ENCODE measurements around the gene UBE2E3.
A peak's percentile ranks its signal among the peaks of the same experiment; 100 is the strongest.

Gene UBE2E3

DNA sequence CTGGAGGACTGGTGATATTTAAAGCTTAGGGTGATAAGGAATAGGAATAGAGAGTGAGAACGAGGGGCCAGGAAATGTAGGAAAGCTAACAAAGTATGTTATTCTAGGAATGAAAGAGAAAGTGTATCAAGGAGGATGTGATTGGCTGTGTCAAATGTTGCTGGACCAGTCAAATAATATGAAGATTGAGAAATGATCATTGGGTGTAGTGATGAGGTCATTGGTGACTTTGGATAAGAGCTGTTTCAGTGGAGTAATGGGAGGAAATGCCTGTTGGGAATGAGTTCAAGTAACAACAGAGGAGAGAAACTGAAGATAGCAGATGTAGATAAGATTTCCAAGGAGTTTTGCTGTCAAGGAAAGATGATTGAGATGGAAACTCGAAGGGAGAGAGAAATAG, 74.4 kb downstream of the UBE2E3 start:
- Histone ChIP-seq H3K27ac (ENCODE audit: insufficient read depth in 1 of 2, low read depth in 1 of 2, low read length in 2 of 2, poor library complexity in 1 of 2, severe bottlenecking in 2 of 2) (no peak overlapping the region), H3K27me3 (replicated peaks in 2 of 5; ENCODE audit: control insufficient read depth in 4 of 5, insufficient read depth in 5 of 5, low read length in 4 of 5) (no peaks in the 10 kb centered on the region), H3K9me3 (ENCODE audit: control extremely low read depth in 1 of 5, control insufficient read depth in 4 of 5, insufficient read depth in 2 of 5, low read depth in 1 of 5, low read length in 4 of 5) (no peaks in the 10 kb centered on the region), H3K36me3 (ENCODE audit: control insufficient read depth in 4 of 4, insufficient read depth in 4 of 4, low read length in 3 of 4) (no peaks in the 10 kb centered on the region), H3K4me1 (ENCODE audit: control extremely low read depth in 1 of 4, control insufficient read depth in 4 of 4, insufficient read depth in 4 of 4, low read length in 3 of 4) (peaks cover 0 to 6% (median 2%) of the 10 kb centered on the region in 4 experiments), H3K4me3 (ENCODE audit: control insufficient read depth in 1 of 7, extremely low read depth in 1 of 7, insufficient read depth in 4 of 7, low read depth in 2 of 7, low read length in 6 of 7) (no peak overlapping the region)
- POLR2A ChIA-PET: no interaction called here
- 93% methylated on average over 2 of the region's 2 CpGs for WGBS (ENCODE audit: insufficient coverage)
- DNase-seq: no peak
- CTCF ChIA-PET: no interaction called here

DNA sequence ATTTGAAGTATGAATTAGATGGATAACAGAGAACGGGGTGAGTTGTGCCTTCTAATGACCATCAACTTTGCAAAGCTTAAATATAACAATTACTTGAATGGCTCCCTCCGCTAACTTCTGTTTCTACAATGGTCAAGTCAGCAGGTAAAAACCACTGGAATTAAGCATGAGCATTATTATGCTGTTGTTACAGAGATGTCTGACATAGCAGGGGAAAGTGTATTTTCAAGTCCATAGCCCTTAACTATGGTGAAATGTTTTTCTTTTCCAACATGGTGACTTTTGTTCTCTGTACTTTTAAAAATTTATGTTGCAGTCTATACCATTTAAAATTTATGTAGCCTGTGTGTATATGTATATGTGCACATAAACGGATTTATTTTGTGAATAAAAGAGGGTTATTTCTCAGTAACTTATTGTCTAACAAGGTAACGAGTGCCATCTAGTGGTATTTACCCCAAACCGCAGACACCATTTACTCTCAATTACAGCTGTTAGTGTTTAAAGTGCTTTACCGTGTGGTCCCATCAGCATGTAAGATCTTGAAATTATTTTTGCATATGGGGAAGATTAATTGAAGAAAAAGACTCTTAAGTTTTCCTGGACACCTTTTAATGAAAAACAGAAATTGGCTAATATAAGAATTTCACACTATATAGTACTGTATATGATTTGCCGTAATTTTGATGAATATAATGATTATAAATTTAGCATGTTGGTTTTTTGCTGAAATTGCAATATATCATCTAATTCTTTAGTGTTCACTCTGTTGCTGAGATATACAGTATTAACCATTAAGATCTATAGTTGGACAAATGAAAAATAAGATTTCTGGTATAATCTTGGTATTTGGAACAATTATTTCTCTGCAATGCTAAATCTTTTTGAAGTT, 78.2 kb downstream of the UBE2E3 start:
- H3K36me3 ChIP-seq (ENCODE audit: control insufficient read depth in 4 of 4, insufficient read depth in 4 of 4, low read length in 3 of 4): peaks cover 0 to 6% (median 3%) of the 10 kb centered on the region in 4 experiments
- no peaks in the 10 kb centered on the region for H3K4me1 ChIP-seq (ENCODE audit: control extremely low read depth in 1 of 4, control insufficient read depth in 4 of 4, insufficient read depth in 4 of 4, low read length in 3 of 4)
- H3K9me3 ChIP-seq (ENCODE audit: control extremely low read depth in 1 of 5, control insufficient read depth in 4 of 5, insufficient read depth in 2 of 5, low read depth in 1 of 5, low read length in 4 of 5): no peaks in the 10 kb centered on the region
- no CpG with 5 or more reads among the region's 7 CpGs for WGBS (ENCODE audit: insufficient coverage)
- POLR2A ChIA-PET: no interaction called here
- no peak overlapping the region for H3K27ac ChIP-seq (ENCODE audit: insufficient read depth in 1 of 2, low read depth in 1 of 2, low read length in 2 of 2, poor library complexity in 1 of 2, severe bottlenecking in 2 of 2)
- peak; percentile 50 to 76 (median 73) for DNase-seq
- CTCF ChIA-PET: interaction anchor here (0.7 to 3.7 kb wide), 17 partner anchors 8 to 934 kb away, joined by 3 to 39 read pairs (median 4); no protein-coding TSS in a partner anchor
- H3K4me3 ChIP-seq (ENCODE audit: control insufficient read depth in 1 of 7, extremely low read depth in 1 of 7, insufficient read depth in 4 of 7, low read depth in 2 of 7, low read length in 6 of 7): no peak overlapping the region
- no peaks in the 10 kb centered on the region for H3K27me3 ChIP-seq (replicated peaks in 2 of 5; ENCODE audit: control insufficient read depth in 4 of 5, insufficient read depth in 5 of 5, low read length in 4 of 5)

DNA sequence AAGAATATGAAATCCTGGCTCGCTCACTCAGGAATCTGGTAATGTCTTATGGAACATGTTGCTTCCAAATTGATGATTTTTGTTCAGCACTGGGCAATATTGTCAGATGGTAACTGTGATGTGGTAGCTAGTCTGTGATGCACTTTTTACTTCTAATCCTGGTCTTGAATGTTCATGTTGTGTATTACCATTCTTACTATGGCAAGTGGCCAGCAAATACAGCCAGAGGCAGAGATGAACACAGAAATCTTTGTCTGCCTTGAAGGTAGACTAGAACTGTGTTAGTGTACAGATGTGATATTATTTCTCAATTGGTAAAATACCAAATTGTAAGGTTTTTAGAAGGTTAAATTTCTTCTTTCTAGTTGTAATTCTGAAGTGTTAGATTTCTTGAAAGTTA, 83.3 kb downstream of the UBE2E3 start:
- DNase-seq: no peak
- CTCF ChIA-PET: no interaction called here
- H3K9me3 ChIP-seq (ENCODE audit: control extremely low read depth in 1 of 5, control insufficient read depth in 4 of 5, insufficient read depth in 2 of 5, low read depth in 1 of 5, low read length in 4 of 5): no peaks in the 10 kb centered on the region
- H3K4me3 ChIP-seq (ENCODE audit: control insufficient read depth in 1 of 7, extremely low read depth in 1 of 7, insufficient read depth in 4 of 7, low read depth in 2 of 7, low read length in 6 of 7): no peak overlapping the region
- H3K27ac ChIP-seq (ENCODE audit: insufficient read depth in 1 of 2, low read depth in 1 of 2, low read length in 2 of 2, poor library complexity in 1 of 2, severe bottlenecking in 2 of 2): no peak overlapping the region
- WGBS (ENCODE audit: insufficient coverage): 100% methylated on average over 1 of the region's 1 CpG
- H3K36me3 ChIP-seq (ENCODE audit: control insufficient read depth in 4 of 4, insufficient read depth in 4 of 4, low read length in 3 of 4): peaks cover 0 to 6% (median 4%) of the 10 kb centered on the region in 4 experiments
- POLR2A ChIA-PET: no interaction called here
- H3K27me3 ChIP-seq (replicated peaks in 2 of 5; ENCODE audit: control insufficient read depth in 4 of 5, insufficient read depth in 5 of 5, low read length in 4 of 5): no peaks in the 10 kb centered on the region
- peaks cover 0 to 2% (median 0%) of the 10 kb centered on the region in 4 experiments for H3K4me1 ChIP-seq (ENCODE audit: control extremely low read depth in 1 of 4, control insufficient read depth in 4 of 4, insufficient read depth in 4 of 4, low read length in 3 of 4)

DNA sequence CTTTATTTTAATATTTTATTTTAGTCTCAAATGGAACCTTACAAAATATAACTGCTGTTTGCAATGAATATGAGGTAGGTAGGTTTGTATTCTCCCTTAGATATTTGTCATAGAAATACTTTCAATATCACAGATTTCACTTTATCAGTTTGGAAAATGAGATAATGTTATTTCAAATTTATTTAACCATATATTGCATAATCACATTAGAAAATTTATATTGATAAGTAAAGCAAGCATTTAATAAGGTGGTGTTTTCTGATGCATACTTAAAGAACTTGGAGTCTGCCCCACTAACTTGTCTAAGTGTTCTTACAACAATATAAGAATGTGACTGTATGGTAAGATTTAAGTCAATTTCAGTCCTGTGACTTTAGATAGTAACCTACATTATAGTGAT, 85.1 kb downstream of the UBE2E3 start:
- peaks cover 0 to 6% (median 4%) of the 10 kb centered on the region in 4 experiments for H3K36me3 ChIP-seq (ENCODE audit: control insufficient read depth in 4 of 4, insufficient read depth in 4 of 4, low read length in 3 of 4)
- no peaks in the 10 kb centered on the region for H3K9me3 ChIP-seq (ENCODE audit: control extremely low read depth in 1 of 5, control insufficient read depth in 4 of 5, insufficient read depth in 2 of 5, low read depth in 1 of 5, low read length in 4 of 5)
- H3K4me1 ChIP-seq (ENCODE audit: control extremely low read depth in 1 of 4, control insufficient read depth in 4 of 4, insufficient read depth in 4 of 4, low read length in 3 of 4): peaks cover 0 to 11% (median 5%) of the 10 kb centered on the region in 4 experiments
- H3K4me3 ChIP-seq (ENCODE audit: control insufficient read depth in 1 of 7, extremely low read depth in 1 of 7, insufficient read depth in 4 of 7, low read depth in 2 of 7, low read length in 6 of 7): no peak overlapping the region
- no peak overlapping the region for H3K27ac ChIP-seq (ENCODE audit: insufficient read depth in 1 of 2, low read depth in 1 of 2, low read length in 2 of 2, poor library complexity in 1 of 2, severe bottlenecking in 2 of 2)
- no peaks in the 10 kb centered on the region for H3K27me3 ChIP-seq (replicated peaks in 2 of 5; ENCODE audit: control insufficient read depth in 4 of 5, insufficient read depth in 5 of 5, low read length in 4 of 5)
- DNase-seq: no peak
- CTCF ChIA-PET: no interaction called here
- POLR2A ChIA-PET: no interaction called here

DNA sequence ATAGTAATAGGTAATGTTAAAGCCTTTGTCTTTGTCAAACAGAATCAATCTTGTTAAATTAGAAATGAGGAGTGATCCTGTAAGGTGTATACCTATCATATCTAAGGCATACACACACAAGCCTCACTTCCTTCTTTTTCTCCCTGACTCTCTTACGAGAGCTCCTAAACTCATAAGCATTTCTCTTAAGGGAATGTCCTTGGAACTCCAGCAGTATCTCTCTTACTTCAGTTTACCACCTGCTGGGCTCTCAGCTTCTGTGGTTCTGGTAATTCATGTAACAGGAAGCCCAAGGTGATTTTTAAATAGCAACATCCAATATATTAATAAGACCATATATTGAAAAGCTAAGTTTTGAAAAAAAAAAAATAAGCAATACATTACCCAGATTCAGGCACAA, 85.9 kb downstream of the UBE2E3 start:
- H3K27ac ChIP-seq (ENCODE audit: insufficient read depth in 1 of 2, low read depth in 1 of 2, low read length in 2 of 2, poor library complexity in 1 of 2, severe bottlenecking in 2 of 2): no peak overlapping the region
- H3K9me3 ChIP-seq (ENCODE audit: control extremely low read depth in 1 of 5, control insufficient read depth in 4 of 5, insufficient read depth in 2 of 5, low read depth in 1 of 5, low read length in 4 of 5): no peaks in the 10 kb centered on the region
- ChIA-PET CTCF (no interaction called here), POLR2A (no interaction called here)
- no peaks in the 10 kb centered on the region for H3K27me3 ChIP-seq (replicated peaks in 2 of 5; ENCODE audit: control insufficient read depth in 4 of 5, insufficient read depth in 5 of 5, low read length in 4 of 5)
- H3K4me1 ChIP-seq (ENCODE audit: control extremely low read depth in 1 of 4, control insufficient read depth in 4 of 4, insufficient read depth in 4 of 4, low read length in 3 of 4): peaks cover 0 to 13% (median 6%) of the 10 kb centered on the region in 4 experiments
- peaks cover 0 to 5% (median 2%) of the 10 kb centered on the region in 4 experiments for H3K36me3 ChIP-seq (ENCODE audit: control insufficient read depth in 4 of 4, insufficient read depth in 4 of 4, low read length in 3 of 4)
- whole genome bisulfite sequencing (ENCODE audit: insufficient coverage): no CpG with 5 or more reads among the region's 1 CpG
- no peak for DNase-seq
- no peak overlapping the region for H3K4me3 ChIP-seq (ENCODE audit: control insufficient read depth in 1 of 7, extremely low read depth in 1 of 7, insufficient read depth in 4 of 7, low read depth in 2 of 7, low read length in 6 of 7)

GRCh38 chr2:181070119-181070835, 89.9 kb downstream of the UBE2E3 start:
- POLR2A ChIA-PET: no interaction called here
- Histone ChIP-seq H3K9me3 (ENCODE audit: control extremely low read depth in 1 of 5, control insufficient read depth in 4 of 5, insufficient read depth in 2 of 5, low read depth in 1 of 5, low read length in 4 of 5) (no peaks in the 10 kb centered on the region), H3K4me3 (ENCODE audit: control insufficient read depth in 1 of 7, extremely low read depth in 1 of 7, insufficient read depth in 4 of 7, low read depth in 2 of 7, low read length in 6 of 7) (no peak overlapping the region), H3K36me3 (ENCODE audit: control insufficient read depth in 4 of 4, insufficient read depth in 4 of 4, low read length in 3 of 4) (peaks cover 0 to 2% (median 0%) of the 10 kb centered on the region in 4 experiments), H3K4me1 (ENCODE audit: control extremely low read depth in 1 of 4, control insufficient read depth in 4 of 4, insufficient read depth in 4 of 4, low read length in 3 of 4) (peaks cover 0 to 19% (median 6%) of the 10 kb centered on the region in 4 experiments), H3K27me3 (replicated peaks in 2 of 5; ENCODE audit: control insufficient read depth in 4 of 5, insufficient read depth in 5 of 5, low read length in 4 of 5) (no peaks in the 10 kb centered on the region), H3K27ac (ENCODE audit: insufficient read depth in 1 of 2, low read depth in 1 of 2, low read length in 2 of 2, poor library complexity in 1 of 2, severe bottlenecking in 2 of 2) (no peak overlapping the region)
- no peak for DNase-seq
- 11% methylated on average over 2 of the region's 2 CpGs for WGBS (ENCODE audit: insufficient coverage)
- CTCF ChIA-PET: interaction anchor here (0.8 to 1.8 kb wide), 8 partner anchors 10 to 399 kb away, joined by 3 to 7 read pairs (median 3); no protein-coding TSS in a partner anchor

- Histone ChIP-seq H3K9me3 (ENCODE audit: control extremely low read depth in 1 of 5, control insufficient read depth in 4 of 5, insufficient read depth in 2 of 5, low read depth in 1 of 5, low read length in 4 of 5) (no peaks in the 10 kb centered on the region), H3K27me3 (replicated peaks in 2 of 5; ENCODE audit: control insufficient read depth in 4 of 5, insufficient read depth in 5 of 5, low read length in 4 of 5) (no peaks in the 10 kb centered on the region), H3K4me3 (ENCODE audit: control insufficient read depth in 1 of 7, extremely low read depth in 1 of 7, insufficient read depth in 4 of 7, low read depth in 2 of 7, low read length in 6 of 7) (no peak overlapping the region), H3K27ac (ENCODE audit: insufficient read depth in 1 of 2, low read depth in 1 of 2, low read length in 2 of 2, poor library complexity in 1 of 2, severe bottlenecking in 2 of 2) (no peak overlapping the region), H3K36me3 (ENCODE audit: control insufficient read depth in 4 of 4, insufficient read depth in 4 of 4, low read length in 3 of 4) (peaks cover 0 to 2% (median 0%) of the 10 kb centered on the region in 4 experiments), H3K4me1 (ENCODE audit: control extremely low read depth in 1 of 4, control insufficient read depth in 4 of 4, insufficient read depth in 4 of 4, low read length in 3 of 4) (peaks cover 0 to 19% (median 6%) of the 10 kb centered on the region in 4 experiments)
- DNase-seq: no peak
- ChIA-PET CTCF (interaction anchor here (0.8 to 1.8 kb wide), 4 partner anchors 12 to 396 kb away, joined by 3 to 7 read pairs (median 4); no protein-coding TSS in a partner anchor), POLR2A (no interaction called here)
- 96% methylated on average over 3 of the region's 5 CpGs for WGBS (ENCODE audit: insufficient coverage)
These were observed 90.4 kb downstream of the UBE2E3 start for GRCh38 chr2:181070836-181071200.
